Fibroblast of lung (primary cell): ENCODE results near the gene UNG.

ENCODE experiments used
- CTCF ChIP-seq, 2 donors: IDR thresholded peaks in 1 of 2; conservative IDR thresholded peaks in 1 of 2; 1 replicate in 1 of 2; 2 replicates in 1 of 2; pipeline ENCODE4 v1.5.1; 2011 to 2012; ENCODE audit warnings: low read length in 2 of 2, control low read depth in 1 of 2, inconsistent platforms in 1 of 2, low read depth in 1 of 2, mild to moderate bottlenecking in 1 of 2
- EZH2 ChIP-seq: IDR thresholded peaks from 2 replicates; pipeline ENCODE4 v1.5.1; 2012; ENCODE audit warnings: low read length, control low read depth, mild to moderate bottlenecking; ENCODE audit errors: missing control alignments

GRCh38 chr12:109105176-109105575, 7.8 kb downstream of the UNG start:
- no peak for TF ChIP-seq CTCF (conservative IDR thresholded peaks at IDR 0.05 in 1 of 2, IDR thresholded peaks at IDR 0.05 in 1 of 2; ENCODE audit: low read depth in 1 of 2, low read length in 2 of 2)
- TF ChIP-seq EZH2, result no peak
